AG09319 (cell line): ENCODE results near the gene TMTC2.

Experiments
- DNase-seq: peaks from one replicate; pipeline ENCODE4 v3.0.0-alpha.2; 2010; ENCODE audit warnings: low read depth; ENCODE audit errors: extremely low read depth
- TF ChIP-seq, protein P1 (sequence below): IDR thresholded peaks from 2 replicates; pipeline ENCODE4 v1.5.1; 2011; ENCODE audit warnings: low read depth, mild to moderate bottlenecking, inconsistent platforms, low read length, moderate library complexity

The TMTC2 gene

DNA sequence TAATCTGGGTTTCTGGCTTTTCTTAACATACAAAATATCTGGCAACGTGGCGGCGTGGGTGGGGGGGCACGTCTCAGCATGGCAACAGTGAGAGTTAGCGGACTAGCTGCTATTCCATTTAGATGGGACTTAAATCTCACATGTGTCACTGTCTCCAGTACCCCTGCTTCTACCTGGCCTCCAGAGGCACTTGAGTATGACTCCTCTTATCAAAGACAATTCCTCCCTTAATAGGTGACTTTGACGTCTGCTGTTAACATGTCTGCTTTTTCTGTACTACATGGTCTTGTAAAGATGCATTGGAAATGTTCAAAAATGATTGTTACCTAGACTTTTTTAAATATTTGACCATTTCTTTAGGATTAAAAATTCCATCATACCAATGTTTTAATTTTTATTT lies 456.2 kb downstream of the TMTC2 start:
- DNase-seq = no peak
- TF ChIP-seq, protein P1, sequence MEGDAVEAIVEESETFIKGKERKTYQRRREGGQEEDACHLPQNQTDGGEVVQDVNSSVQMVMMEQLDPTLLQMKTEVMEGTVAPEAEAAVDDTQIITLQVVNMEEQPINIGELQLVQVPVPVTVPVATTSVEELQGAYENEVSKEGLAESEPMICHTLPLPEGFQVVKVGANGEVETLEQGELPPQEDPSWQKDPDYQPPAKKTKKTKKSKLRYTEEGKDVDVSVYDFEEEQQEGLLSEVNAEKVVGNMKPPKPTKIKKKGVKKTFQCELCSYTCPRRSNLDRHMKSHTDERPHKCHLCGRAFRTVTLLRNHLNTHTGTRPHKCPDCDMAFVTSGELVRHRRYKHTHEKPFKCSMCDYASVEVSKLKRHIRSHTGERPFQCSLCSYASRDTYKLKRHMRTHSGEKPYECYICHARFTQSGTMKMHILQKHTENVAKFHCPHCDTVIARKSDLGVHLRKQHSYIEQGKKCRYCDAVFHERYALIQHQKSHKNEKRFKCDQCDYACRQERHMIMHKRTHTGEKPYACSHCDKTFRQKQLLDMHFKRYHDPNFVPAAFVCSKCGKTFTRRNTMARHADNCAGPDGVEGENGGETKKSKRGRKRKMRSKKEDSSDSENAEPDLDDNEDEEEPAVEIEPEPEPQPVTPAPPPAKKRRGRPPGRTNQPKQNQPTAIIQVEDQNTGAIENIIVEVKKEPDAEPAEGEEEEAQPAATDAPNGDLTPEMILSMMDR = no peak

DNA sequence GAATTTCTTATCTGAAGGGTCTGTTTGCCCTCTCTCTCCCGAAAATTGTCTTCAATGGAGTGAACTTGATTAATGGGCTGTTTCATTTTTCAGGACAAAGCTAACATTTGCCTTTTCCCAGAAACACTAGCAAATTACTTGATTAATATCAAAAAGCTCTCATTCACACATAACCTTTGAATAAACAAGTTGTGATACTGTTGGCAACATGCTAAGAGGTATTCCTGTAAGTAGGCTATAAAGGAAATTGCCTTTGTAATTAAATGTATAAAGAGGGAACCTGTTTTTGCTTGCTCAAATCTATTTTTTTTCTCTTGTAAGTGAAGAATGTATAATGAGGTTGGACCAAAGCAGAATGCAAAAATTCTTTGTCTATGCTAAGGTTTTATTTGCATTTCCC lies 457.2 kb downstream of the TMTC2 start:
- DNase-seq = no peak
- TF ChIP-seq, protein P1 = no peak

DNA sequence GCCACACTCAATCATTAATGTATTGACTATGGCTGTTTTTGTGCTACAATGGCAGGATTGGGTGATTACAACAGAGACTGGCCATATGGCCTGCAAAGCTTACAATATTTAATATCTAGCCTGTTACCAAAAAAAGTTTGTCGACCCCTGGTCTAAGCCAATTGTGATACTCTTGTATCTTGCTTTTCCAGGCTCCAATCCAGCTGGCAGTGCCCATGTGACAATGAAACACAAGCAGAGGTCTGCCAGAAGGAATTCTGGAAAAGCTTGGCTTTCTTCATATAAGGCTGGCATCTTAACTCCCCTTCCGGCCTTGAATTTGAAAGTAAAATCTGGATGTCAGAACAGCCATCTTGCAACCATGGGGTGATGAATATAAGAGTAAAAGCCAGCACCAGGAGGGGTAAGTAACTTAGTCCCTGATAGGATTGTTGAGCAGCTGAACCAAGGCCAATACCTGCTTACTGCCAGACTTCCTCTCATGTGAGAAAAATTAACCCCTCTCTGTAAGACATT lies 458.7 kb downstream of the TMTC2 start:
- DNase-seq = no peak
- TF ChIP-seq, protein P1 = no peak

DNA sequence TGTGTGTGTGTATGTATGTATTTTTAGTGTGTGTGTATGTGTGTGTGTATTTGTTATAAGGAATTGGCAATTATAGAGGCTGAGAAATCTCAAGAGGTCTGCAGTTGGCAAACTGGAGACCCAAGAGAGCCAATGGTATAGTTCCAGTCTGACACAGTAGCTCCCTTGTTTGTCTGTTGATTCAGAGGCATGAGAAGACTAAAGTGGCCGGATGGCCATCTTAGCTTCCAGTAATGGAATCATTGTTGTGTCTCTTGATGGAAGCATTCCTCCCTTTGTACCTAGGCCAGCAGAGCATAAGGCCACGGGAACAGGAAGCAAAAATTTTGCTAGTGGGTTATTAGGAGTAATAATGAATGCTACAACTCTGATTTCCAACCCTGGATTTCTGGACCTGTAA lies 460.6 kb downstream of the TMTC2 start:
- DNase-seq = no peak
- TF ChIP-seq, protein P1 = no peak

DNA sequence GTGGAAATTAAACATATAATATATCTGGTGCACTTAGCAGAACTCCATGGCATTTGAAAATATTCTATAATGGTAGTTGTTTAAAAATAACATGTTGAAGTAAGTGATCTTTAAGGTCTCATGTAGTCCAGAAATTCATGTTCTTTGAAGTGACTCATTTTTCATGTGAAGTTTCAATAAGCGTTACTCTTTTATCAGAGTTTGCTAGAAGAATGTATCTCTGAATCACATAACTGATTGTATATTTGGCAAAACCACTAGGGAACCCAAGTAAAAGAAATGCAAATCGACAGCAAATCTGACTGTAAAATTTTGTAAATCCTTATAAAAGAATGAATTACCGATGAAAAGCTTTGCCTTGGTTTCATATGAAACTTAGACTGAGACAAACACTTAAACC lies 463.3 kb downstream of the TMTC2 start:
- DNase-seq = no peak
- TF ChIP-seq, protein P1 = no peak

DNA sequence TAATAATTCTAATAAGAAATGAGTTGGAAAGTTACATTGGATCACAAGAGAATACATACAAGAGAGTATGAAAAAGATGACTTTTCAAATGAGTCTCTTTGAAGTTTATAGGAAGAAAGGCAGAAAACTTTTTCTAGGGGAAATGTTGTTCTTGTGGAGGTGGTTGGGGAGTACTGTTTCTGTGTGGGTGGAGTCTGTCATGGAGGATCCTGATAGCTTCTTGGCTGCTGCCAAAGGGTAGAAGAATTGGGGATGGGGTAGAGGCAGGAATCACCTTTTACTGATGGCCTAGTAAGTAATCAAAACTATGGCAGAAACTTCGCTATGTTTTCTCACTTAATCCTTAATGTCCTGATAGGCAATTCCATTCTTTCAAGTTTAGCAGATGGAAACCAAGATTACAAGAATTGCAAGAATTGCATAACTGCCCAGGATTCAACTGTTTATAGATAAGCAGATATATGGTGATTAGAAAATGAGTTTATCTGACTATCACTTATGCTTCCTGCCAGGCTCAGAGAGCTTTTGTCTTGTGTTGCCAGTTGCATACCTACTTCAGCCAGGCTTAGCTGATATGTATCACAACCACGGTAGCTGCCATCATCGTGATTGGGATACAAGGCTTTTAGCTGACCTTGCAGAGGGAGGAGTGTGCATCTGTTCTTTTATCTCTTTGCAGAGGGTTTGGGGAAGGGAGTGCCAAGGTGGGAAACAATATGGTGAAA lies 463.9 kb downstream of the TMTC2 start:
- DNase-seq = no peak
- TF ChIP-seq, protein P1 = no peak

DNA sequence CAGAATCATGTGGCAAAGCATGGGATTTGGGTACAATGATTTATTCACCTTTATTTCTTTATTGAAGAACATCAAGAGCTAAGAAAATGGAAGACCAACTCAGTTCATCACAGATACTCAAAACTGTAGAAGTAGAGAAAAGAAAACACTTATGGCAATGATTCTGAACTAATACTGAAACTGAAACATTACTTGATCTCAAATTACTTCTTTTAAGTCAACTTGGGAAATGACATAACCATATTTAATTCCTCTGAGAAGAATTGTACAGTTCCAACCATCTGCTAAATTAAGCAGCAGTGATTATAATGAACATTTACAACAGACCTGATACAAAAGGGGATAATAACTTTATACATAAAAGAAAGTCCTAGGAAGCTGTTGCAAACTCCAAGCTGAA lies 466.5 kb downstream of the TMTC2 start:
- TF ChIP-seq, protein P1 = no peak
- no peak for DNase-seq
